Measurements from ENCODE around the gene PDE7B. TPM values are rescaled to one million over a fixed set of nuclear protein-coding genes. Genes with fewer than 3 reads are reported as not detected.

The PDE7B gene
- total RNA-seq, 1 experiment from 2014 or later, result not detected

DNA sequence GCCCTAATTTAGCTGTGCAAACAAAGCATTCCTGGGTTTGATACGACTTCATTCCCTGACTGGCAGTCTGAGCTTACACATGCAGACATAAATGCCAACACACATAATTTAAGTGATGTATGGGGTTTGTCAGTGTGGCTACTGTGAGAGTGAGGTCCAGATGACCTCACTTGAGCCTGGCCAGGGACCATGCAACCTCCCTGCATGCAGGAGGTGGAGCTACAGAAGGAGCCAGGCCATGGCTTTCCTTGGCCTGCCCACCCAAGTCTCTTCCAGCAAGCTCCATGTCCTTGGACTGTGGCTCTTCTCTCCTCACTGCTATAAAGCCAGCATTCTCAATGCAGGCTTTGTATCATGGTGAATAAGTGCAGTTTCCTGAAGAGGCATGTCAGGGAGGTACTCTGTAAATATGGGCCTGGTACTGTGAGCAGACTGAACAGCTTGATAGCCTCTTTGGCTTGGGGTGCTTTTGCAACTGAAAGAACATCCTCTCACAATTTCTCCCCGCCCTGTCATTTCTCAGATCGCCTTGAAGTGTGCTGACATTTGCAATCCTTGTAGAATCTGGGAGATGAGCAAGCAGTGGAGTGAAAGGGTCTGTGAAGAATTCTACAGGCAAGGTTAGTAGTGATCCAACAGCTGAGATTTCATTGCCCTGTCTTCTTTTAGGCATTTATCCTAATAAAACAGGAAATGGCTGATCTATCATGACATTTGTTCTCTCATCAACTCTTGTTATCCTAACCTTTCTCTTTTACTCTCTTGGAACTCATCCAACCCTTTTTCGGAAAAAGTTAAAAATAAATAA is 329.4 kb downstream of the PDE7B start:
- H3K4me2 ChIP-seq (ENCODE audit: low read depth, low read length, poor library complexity, severe bottlenecking), result no peak overlapping the region
- H3K36me3 ChIP-seq (ENCODE audit: insufficient read depth, low read length), result no peaks in the 10 kb centered on the region

DNA sequence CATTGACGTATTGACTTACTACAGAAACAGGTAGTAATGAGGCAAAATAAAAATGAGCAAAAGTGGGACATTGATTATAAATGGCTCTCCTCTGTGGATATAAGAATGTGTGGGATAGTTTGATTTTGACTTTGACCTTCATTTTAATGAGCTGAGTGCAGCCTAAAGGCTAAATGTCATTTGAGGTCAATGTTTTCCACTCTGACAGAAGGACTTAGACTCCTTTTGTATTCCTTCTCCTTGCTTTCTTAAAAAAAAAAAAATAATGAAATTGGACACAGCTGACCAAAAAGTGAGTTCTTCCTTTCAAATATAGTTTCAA is 330.0 kb downstream of the PDE7B start:
- Histone ChIP-seq H3K27me3 (ENCODE audit: low read length) (no peaks in the 10 kb centered on the region), H3K9ac (ENCODE audit: low read length) (no peak overlapping the region), H2AFZ (ENCODE audit: low read length) (no peak overlapping the region), H3K9me2 (replicated peaks; ENCODE audit: insufficient read depth, low read length) (no peaks in the 10 kb centered on the region), H3K9me3 (ENCODE audit: low read length) (no peaks in the 10 kb centered on the region), H3K4me2 (ENCODE audit: low read depth, low read length, poor library complexity, severe bottlenecking) (no peak overlapping the region), H3K4me3 (ENCODE audit: low read length) (no peak overlapping the region), H3K79me2 (ENCODE audit: low read length) (no peaks in the 10 kb centered on the region), H3K36me3 (ENCODE audit: insufficient read depth, low read length) (no peaks in the 10 kb centered on the region), H3K4me1 (ENCODE audit: low read length) (0 out of 2 replicates have a peak, but pooled peaks cover 3% of the 10 kb centered on the region), H4K20me1 (ENCODE audit: insufficient read depth, low read depth, low read length) (no peaks in the 10 kb centered on the region), H3K27ac (ENCODE audit: low read length) (no peak overlapping the region)
- no peak for DNase-seq

More for the DNA sequence above, 329.4 kb downstream of the PDE7B start:
- Histone ChIP-seq H3K27ac (ENCODE audit: low read length) (no peak overlapping the region), H2AFZ (ENCODE audit: low read length) (no peak overlapping the region), H3K4me3 (ENCODE audit: low read length) (no peak overlapping the region), H3K4me1 (ENCODE audit: low read length) (0 out of 2 replicates have a peak, but pooled peaks cover 3% of the 10 kb centered on the region), H3K9me3 (ENCODE audit: low read length) (no peaks in the 10 kb centered on the region), H3K9ac (ENCODE audit: low read length) (no peak overlapping the region), H4K20me1 (ENCODE audit: insufficient read depth, low read depth, low read length) (no peaks in the 10 kb centered on the region), H3K79me2 (ENCODE audit: low read length) (no peaks in the 10 kb centered on the region), H3K9me2 (replicated peaks; ENCODE audit: insufficient read depth, low read length) (no peaks in the 10 kb centered on the region), H3K27me3 (ENCODE audit: low read length) (no peaks in the 10 kb centered on the region)
- DNase-seq, result no peak

DNA sequence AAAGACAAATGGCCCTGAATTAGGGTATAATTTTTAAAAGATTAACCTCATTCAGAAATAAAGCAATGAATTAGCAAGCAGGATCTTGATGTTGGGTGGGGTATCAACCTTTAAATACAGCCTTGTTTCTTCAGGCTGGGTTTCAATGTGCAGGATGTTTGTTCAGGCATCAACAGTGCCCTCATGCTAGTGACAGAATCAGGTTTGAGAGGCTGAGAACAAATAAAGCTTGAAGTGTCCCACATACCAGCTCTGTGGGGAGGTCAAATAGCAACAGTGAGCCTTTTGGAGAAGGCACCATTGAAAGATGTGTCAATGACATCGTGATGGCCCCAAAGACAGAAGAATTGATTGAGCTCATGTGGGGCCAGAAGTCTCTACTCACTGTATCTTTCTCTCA is 330.4 kb downstream of the PDE7B start:
- no peak for DNase-seq
- no peaks in the 10 kb centered on the region for H3K36me3 ChIP-seq (ENCODE audit: insufficient read depth, low read length)
- no peak overlapping the region for H3K4me3 ChIP-seq (ENCODE audit: low read length)
- no peaks in the 10 kb centered on the region for H3K27me3 ChIP-seq (ENCODE audit: low read length)
- no peak overlapping the region for H2AFZ ChIP-seq (ENCODE audit: low read length)
- no peaks in the 10 kb centered on the region for H4K20me1 ChIP-seq (ENCODE audit: insufficient read depth, low read depth, low read length)
- no peak overlapping the region for H3K9ac ChIP-seq (ENCODE audit: low read length)
- H3K9me3 ChIP-seq (ENCODE audit: low read length), result no peaks in the 10 kb centered on the region
- no peak overlapping the region for H3K27ac ChIP-seq (ENCODE audit: low read length)
- H3K79me2 ChIP-seq (ENCODE audit: low read length), result no peaks in the 10 kb centered on the region
- 0 out of 2 replicates have a peak, but pooled peaks cover 3% of the 10 kb centered on the region for H3K4me1 ChIP-seq (ENCODE audit: low read length)
- no peak overlapping the region for H3K4me2 ChIP-seq (ENCODE audit: low read depth, low read length, poor library complexity, severe bottlenecking)
- no peaks in the 10 kb centered on the region for H3K9me2 ChIP-seq (replicated peaks; ENCODE audit: insufficient read depth, low read length)

DNA sequence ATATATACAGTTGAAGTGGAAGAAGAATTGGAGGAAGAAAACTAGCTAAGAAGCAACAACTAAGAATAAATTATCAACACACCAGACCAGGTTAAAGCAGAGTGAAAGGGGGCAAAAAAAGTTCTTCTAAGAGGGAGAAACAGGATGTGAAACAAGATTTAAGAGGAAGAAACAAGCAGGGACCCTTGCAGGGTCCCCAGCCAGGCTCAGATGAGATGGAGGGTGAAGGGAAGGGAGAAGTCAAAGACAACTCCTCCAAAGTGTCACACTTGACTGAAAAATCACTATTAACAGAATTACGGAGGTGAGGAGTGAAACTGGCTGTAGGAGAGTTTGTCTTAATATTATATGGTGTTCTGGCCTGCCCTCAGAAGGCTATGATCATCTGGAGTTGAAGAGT is 333.2 kb downstream of the PDE7B start:
- Histone ChIP-seq H3K9me3 (ENCODE audit: low read length) (no peaks in the 10 kb centered on the region), H3K9ac (ENCODE audit: low read length) (no peak overlapping the region), H3K36me3 (ENCODE audit: insufficient read depth, low read length) (no peaks in the 10 kb centered on the region), H3K4me1 (ENCODE audit: low read length) (0 out of 2 replicates have a peak, but pooled peaks cover 3% of the 10 kb centered on the region), H3K9me2 (replicated peaks; ENCODE audit: insufficient read depth, low read length) (no peaks in the 10 kb centered on the region), H4K20me1 (ENCODE audit: insufficient read depth, low read depth, low read length) (no peaks in the 10 kb centered on the region), H3K79me2 (ENCODE audit: low read length) (no peaks in the 10 kb centered on the region), H3K27me3 (ENCODE audit: low read length) (no peaks in the 10 kb centered on the region), H2AFZ (ENCODE audit: low read length) (no peak overlapping the region), H3K4me3 (ENCODE audit: low read length) (no peak overlapping the region), H3K4me2 (ENCODE audit: low read depth, low read length, poor library complexity, severe bottlenecking) (no peak overlapping the region), H3K27ac (ENCODE audit: low read length) (no peak overlapping the region)
- no peak for DNase-seq

DNA sequence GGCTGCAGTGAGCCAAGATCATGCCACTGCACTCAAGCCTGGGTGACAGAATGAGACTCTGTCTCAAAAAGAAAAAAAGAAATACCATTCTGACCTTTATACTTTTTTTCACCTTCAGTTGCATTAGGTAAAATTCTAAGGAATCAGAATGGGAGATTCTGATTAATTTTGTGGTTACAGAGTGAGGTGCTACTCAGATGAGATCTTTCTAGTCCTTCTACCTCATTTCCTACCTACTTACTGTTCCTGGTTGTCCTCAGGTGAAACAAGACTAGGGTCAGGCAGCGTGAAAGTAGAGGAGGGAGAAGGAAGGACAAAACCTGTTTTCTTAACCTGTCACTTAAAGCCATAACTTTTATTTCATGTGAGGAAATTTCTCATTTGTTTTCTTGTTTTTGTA is 334.9 kb downstream of the PDE7B start:
- no peak overlapping the region for H2AFZ ChIP-seq (ENCODE audit: low read length)
- H3K36me3 ChIP-seq (ENCODE audit: insufficient read depth, low read length), result no peaks in the 10 kb centered on the region
- H4K20me1 ChIP-seq (ENCODE audit: insufficient read depth, low read depth, low read length), result no peaks in the 10 kb centered on the region
- H3K27ac ChIP-seq (ENCODE audit: low read length), result no peak overlapping the region
- H3K4me1 ChIP-seq (ENCODE audit: low read length), result 0 out of 2 replicates have a peak, but pooled peaks cover 3% of the 10 kb centered on the region
- no peak overlapping the region for H3K9ac ChIP-seq (ENCODE audit: low read length)
- H3K4me2 ChIP-seq (ENCODE audit: low read depth, low read length, poor library complexity, severe bottlenecking), result no peak overlapping the region
- H3K79me2 ChIP-seq (ENCODE audit: low read length), result no peaks in the 10 kb centered on the region
- H3K27me3 ChIP-seq (ENCODE audit: low read length), result no peaks in the 10 kb centered on the region
- H3K4me3 ChIP-seq (ENCODE audit: low read length), result no peak overlapping the region
- H3K9me3 ChIP-seq (ENCODE audit: low read length), result no peaks in the 10 kb centered on the region
- DNase-seq, result no peak
- no peaks in the 10 kb centered on the region for H3K9me2 ChIP-seq (replicated peaks; ENCODE audit: insufficient read depth, low read length)

DNA sequence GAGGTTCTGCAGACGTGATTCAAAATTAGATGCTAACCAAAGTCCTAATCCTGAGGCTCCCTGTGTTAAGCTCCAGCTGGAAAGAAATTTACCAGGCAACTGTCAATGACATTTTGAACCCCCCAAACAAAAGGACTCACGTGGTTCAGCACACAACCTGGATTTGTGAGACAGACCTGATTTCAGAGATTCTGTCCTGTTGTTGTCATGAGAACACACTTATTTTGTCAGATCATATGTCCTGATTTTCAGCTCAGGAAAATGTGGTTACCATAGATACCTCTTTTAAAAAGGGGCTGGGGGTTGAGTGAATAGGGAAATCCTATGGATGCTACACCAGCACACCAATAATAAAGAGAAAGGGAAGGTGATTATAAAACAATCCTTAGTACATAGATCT is 337.0 kb downstream of the PDE7B start:
- no peaks in the 10 kb centered on the region for H3K36me3 ChIP-seq (ENCODE audit: insufficient read depth, low read length)
- H3K79me2 ChIP-seq (ENCODE audit: low read length), result no peaks in the 10 kb centered on the region
- H2AFZ ChIP-seq (ENCODE audit: low read length), result no peak overlapping the region
- no peak overlapping the region for H3K4me2 ChIP-seq (ENCODE audit: low read depth, low read length, poor library complexity, severe bottlenecking)
- no peaks in the 10 kb centered on the region for H3K27me3 ChIP-seq (ENCODE audit: low read length)
- no peaks in the 10 kb centered on the region for H3K9me2 ChIP-seq (replicated peaks; ENCODE audit: insufficient read depth, low read length)
- no peak overlapping the region for H3K27ac ChIP-seq (ENCODE audit: low read length)
- H3K9me3 ChIP-seq (ENCODE audit: low read length), result no peaks in the 10 kb centered on the region
- H3K4me3 ChIP-seq (ENCODE audit: low read length), result no peak overlapping the region
- H4K20me1 ChIP-seq (ENCODE audit: insufficient read depth, low read depth, low read length), result no peaks in the 10 kb centered on the region
- 0 out of 2 replicates have a peak, but pooled peaks cover 3% of the 10 kb centered on the region for H3K4me1 ChIP-seq (ENCODE audit: low read length)
- no peak for DNase-seq
- no peak overlapping the region for H3K9ac ChIP-seq (ENCODE audit: low read length)

DNA sequence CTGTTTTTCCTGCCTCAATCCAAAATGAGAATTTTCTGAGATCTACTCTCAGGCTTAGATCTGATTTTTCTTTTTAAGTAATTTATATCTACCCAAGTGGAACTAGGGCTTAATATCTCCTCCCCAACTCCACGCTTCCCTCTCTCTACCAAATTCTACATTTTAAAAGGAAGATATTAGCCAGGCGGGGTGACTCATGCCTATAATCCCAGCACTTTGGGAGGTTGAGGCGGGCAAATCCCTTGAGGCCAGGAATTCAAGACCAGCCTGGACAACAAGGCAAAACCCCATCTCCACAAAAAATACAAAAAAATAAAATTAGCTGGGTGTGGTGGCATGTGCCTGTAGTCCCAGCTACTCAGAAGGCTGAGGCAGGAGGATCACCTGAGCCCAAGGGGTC is 337.6 kb downstream of the PDE7B start:
- H3K4me3 ChIP-seq (ENCODE audit: low read length), result no peak overlapping the region
- H3K4me1 ChIP-seq (ENCODE audit: low read length), result 0 out of 2 replicates have a peak, but pooled peaks cover 3% of the 10 kb centered on the region
- H3K9ac ChIP-seq (ENCODE audit: low read length), result no peak overlapping the region
- H3K79me2 ChIP-seq (ENCODE audit: low read length), result no peaks in the 10 kb centered on the region
- no peak overlapping the region for H2AFZ ChIP-seq (ENCODE audit: low read length)
- no peak overlapping the region for H3K4me2 ChIP-seq (ENCODE audit: low read depth, low read length, poor library complexity, severe bottlenecking)
- no peaks in the 10 kb centered on the region for H3K9me3 ChIP-seq (ENCODE audit: low read length)
- no peaks in the 10 kb centered on the region for H4K20me1 ChIP-seq (ENCODE audit: insufficient read depth, low read depth, low read length)
- H3K9me2 ChIP-seq (replicated peaks; ENCODE audit: insufficient read depth, low read length), result no peaks in the 10 kb centered on the region
- H3K27ac ChIP-seq (ENCODE audit: low read length), result no peak overlapping the region
- no peaks in the 10 kb centered on the region for H3K27me3 ChIP-seq (ENCODE audit: low read length)
- DNase-seq, result no peak
- no peaks in the 10 kb centered on the region for H3K36me3 ChIP-seq (ENCODE audit: insufficient read depth, low read length)

DNA sequence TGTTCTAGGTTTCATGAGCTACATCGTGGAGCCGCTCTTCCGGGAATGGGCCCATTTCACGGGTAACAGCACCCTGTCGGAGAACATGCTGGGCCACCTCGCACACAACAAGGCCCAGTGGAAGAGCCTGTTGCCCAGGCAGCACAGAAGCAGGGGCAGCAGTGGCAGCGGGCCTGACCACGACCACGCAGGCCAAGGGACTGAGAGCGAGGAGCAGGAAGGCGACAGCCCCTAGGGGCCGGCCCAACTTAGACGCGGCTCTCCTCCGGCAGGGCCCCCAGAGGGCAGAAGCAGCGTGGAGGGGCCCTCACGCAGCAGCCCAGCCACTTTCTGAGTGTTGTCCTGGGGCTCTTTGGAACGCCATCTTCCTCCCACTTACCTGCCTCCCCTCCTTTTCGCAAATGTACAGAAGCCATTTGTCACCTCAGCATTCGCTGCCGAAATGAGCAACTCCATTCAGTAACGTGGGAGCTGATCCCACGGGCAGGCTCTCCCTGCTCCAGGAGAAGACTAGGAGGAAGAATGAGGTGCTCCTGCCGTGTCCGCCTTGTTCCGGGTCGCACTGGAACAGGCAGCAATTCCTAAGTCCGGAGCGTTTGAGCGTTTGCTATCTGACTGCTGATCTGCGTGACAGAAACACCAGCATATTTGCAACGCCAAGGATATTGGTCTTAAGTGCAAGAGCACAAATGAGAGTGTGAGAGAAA is 340.3 kb downstream of the PDE7B start:
- Histone ChIP-seq H3K4me3 (ENCODE audit: low read length) (no peak overlapping the region), H3K4me1 (ENCODE audit: low read length) (no peaks in the 10 kb centered on the region), H4K20me1 (ENCODE audit: insufficient read depth, low read depth, low read length) (no peaks in the 10 kb centered on the region), H3K27me3 (ENCODE audit: low read length) (no peaks in the 10 kb centered on the region), H3K4me2 (ENCODE audit: low read depth, low read length, poor library complexity, severe bottlenecking) (no peak overlapping the region), H3K9ac (ENCODE audit: low read length) (no peak overlapping the region), H3K9me3 (ENCODE audit: low read length) (no peaks in the 10 kb centered on the region), H3K9me2 (replicated peaks; ENCODE audit: insufficient read depth, low read length) (no peaks in the 10 kb centered on the region), H2AFZ (ENCODE audit: low read length) (no peak overlapping the region), H3K79me2 (ENCODE audit: low read length) (no peaks in the 10 kb centered on the region), H3K36me3 (ENCODE audit: insufficient read depth, low read length) (no peaks in the 10 kb centered on the region), H3K27ac (ENCODE audit: low read length) (no peak overlapping the region)
- DNase-seq, result no peak

All from Karpas-422 (cell line).